SK-N-SH treated with all-trans-retinoic acid at 6 μM for 48 hours (cell line): ENCODE measurements around the gene TMEM185A.

Source experiments
- ARNTL ChIP-seq: fragments of 450-650 bp; formaldehyde crosslinking; IDR thresholded peaks from 2 replicates; pipeline ENCODE4 v1.5.0; 2020; ENCODE audit warnings: low read depth, mild to moderate bottlenecking, moderate library complexity, borderline replicate concordance
- CSDC2 ChIP-seq: fragments of 250-450 bp; sonication (Bioruptor Pico); IDR thresholded peaks from 2 replicates; pipeline ENCODE4 v1.5.0; 2020; ENCODE audit warnings: mild to moderate bottlenecking, moderate library complexity
- GLIS3 ChIP-seq: fragments of 250-450 bp; sonication (Bioruptor Pico); IDR thresholded peaks from 2 replicates; pipeline ENCODE4 v1.5.0; 2020; ENCODE audit warnings: mild to moderate bottlenecking, moderate library complexity
- PATZ1 ChIP-seq: fragments of 250-450 bp; sonication (Bioruptor Pico); IDR thresholded peaks from 2 replicates; pipeline ENCODE4 v1.8.0; 2020; ENCODE audit warnings: mild to moderate bottlenecking, moderate library complexity, borderline replicate concordance
- POU6F1 ChIP-seq: fragments of 250-450 bp; sonication (Bioruptor Pico); IDR thresholded peaks from 2 replicates; pipeline ENCODE4 v1.8.0; 2021; ENCODE audit warnings: low read depth, mild to moderate bottlenecking, moderate library complexity, borderline replicate concordance
- SNAI2 ChIP-seq: fragments of 250-450 bp; sonication (Bioruptor Pico); IDR thresholded peaks from 2 replicates; pipeline ENCODE4 v1.5.0; 2020; ENCODE audit warnings: mild to moderate bottlenecking, moderate library complexity
- TOX ChIP-seq: fragments of 250-450 bp; sonication (Bioruptor Pico); IDR thresholded peaks from 2 replicates; pipeline ENCODE4 v1.8.0; 2021; ENCODE audit warnings: mild to moderate bottlenecking, moderate library complexity, borderline replicate concordance
- TSHZ2 ChIP-seq: fragments of 250-450 bp; sonication (Bioruptor Pico); IDR thresholded peaks from 2 replicates; pipeline ENCODE4 v1.5.0; 2020; ENCODE audit warnings: mild to moderate bottlenecking, moderate library complexity
- ZFP3 ChIP-seq: fragments of 250-450 bp; sonication (Bioruptor Pico); IDR thresholded peaks from 2 replicates; pipeline ENCODE4 v1.5.0; 2020; ENCODE audit warnings: mild to moderate bottlenecking, moderate library complexity
- ZFP30 ChIP-seq: fragments of 450-650 bp; formaldehyde crosslinking; IDR thresholded peaks from 2 replicates; pipeline ENCODE4 v1.5.0; 2022; ENCODE audit warnings: mild to moderate bottlenecking, moderate library complexity
- ZNF565 ChIP-seq: fragments of 450-650 bp; formaldehyde crosslinking; conservative IDR thresholded peaks from 2 replicates; pipeline ENCODE4 v1.5.0; 2020; ENCODE audit warnings: low read depth, mild to moderate bottlenecking, moderate library complexity

- no peak for TF ChIP-seq ZFP3 (CRISPR knock-in tag)
- TF ChIP-seq GLIS3 (CRISPR knock-in tag), result no peak
- TF ChIP-seq ZNF565 (CRISPR knock-in tag), result no peak
- TF ChIP-seq ARNTL, result no peak
- no peak for TF ChIP-seq PATZ1 (CRISPR knock-in tag)
- no peak for TF ChIP-seq SNAI2
- no peak for TF ChIP-seq ZFP30 (CRISPR knock-in tag)
- no peak for TF ChIP-seq TSHZ2
- TF ChIP-seq CSDC2 (CRISPR knock-in tag), result no peak
- no peak for TF ChIP-seq TOX (CRISPR knock-in tag)
- no peak for TF ChIP-seq POU6F1 (CRISPR knock-in tag)
Observed at GRCh38 chrX:149638860-149639259, 7.3 kb upstream of the TMEM185A start.
